ENCODE results near the gene FUT7. TPM values are rescaled to one million over a fixed set of nuclear protein-coding genes. Genes with fewer than 3 reads are reported as not detected.

Gene FUT7
- total RNA-seq, 1 experiment from 2014 or later = not detected

GRCh38 chr9:137051145-137051724 lies 19.3 kb upstream of the FUT7 start:
- POLR2A ChIA-PET (ENCODE audit: low non-redundant PET) = no interaction called here
- no peak for DNase-seq (ENCODE audit: low spot score)
- CTCF ChIA-PET = no interaction called here
- Histone ChIP-seq H3K36me3 (ENCODE audit: insufficient read depth, low read length, poor library complexity, severe bottlenecking) (no peaks in the 10 kb centered on the region), H3K4me1 (ENCODE audit: insufficient read depth, low read length, poor library complexity, severe bottlenecking) (peaks cover 4% of the 10 kb centered on the region), H3K27me3 (replicated peaks; ENCODE audit: insufficient read depth, low read depth, low read length, poor library complexity) (peaks cover 11% of the 10 kb centered on the region), H3K27ac (ENCODE audit: low read depth, low read length, poor library complexity, severe bottlenecking) (no peak overlapping the region), H3K9me3 (ENCODE audit: low read depth, low read length, poor library complexity, severe bottlenecking) (no peaks in the 10 kb centered on the region), H3K4me3 (ENCODE audit: low read depth, low read length, poor library complexity, severe bottlenecking) (no peak overlapping the region)
- intact Hi-C loops (cut with micrococcal nuclease; ENCODE audit: unreplicated experiment) = no loop called here
- BruUV-seq (replicated peaks) = no TSS peak
- TF ChIP-seq EZH2 (IDR thresholded peaks at IDR 0.05; ENCODE audit: borderline replicate concordance, low read depth, low read length, poor library complexity, severe bottlenecking) (no peak), CTCF (conservative IDR thresholded peaks at IDR 0.05; ENCODE audit: low read depth, low read length) (no peak)

DNA sequence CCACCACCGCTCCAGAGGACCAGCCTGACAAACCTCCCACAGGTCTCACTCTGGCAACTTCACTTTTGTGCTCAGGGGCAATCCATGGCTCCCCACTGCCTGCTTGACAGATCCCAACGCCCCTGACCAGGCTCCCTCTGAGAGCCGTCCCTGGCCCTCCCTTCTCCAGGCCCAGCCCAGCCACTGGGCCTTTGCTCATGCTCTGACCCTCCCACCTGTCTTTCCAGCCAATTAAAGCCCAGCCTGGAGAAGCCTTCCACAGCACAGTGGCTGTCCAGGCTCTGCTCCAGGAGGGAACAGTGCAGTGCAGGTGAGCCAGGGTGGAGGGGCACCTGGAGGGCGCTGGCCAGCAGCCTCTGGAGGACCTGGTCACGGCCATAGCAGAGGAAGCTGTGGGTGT lies 18.7 kb upstream of the FUT7 start:
- Histone ChIP-seq H3K36me3 (ENCODE audit: insufficient read depth, low read length, poor library complexity, severe bottlenecking) (no peaks in the 10 kb centered on the region), H3K4me1 (ENCODE audit: insufficient read depth, low read length, poor library complexity, severe bottlenecking) (peaks cover 4% of the 10 kb centered on the region), H3K27me3 (replicated peaks; ENCODE audit: insufficient read depth, low read depth, low read length, poor library complexity) (peaks cover 11% of the 10 kb centered on the region), H3K27ac (ENCODE audit: low read depth, low read length, poor library complexity, severe bottlenecking) (no peak overlapping the region), H3K9me3 (ENCODE audit: low read depth, low read length, poor library complexity, severe bottlenecking) (no peaks in the 10 kb centered on the region), H3K4me3 (ENCODE audit: low read depth, low read length, poor library complexity, severe bottlenecking) (no peak overlapping the region)
- TF ChIP-seq EZH2 (IDR thresholded peaks at IDR 0.05; ENCODE audit: borderline replicate concordance, low read depth, low read length, poor library complexity, severe bottlenecking) = no peak
- TF ChIP-seq CTCF (conservative IDR thresholded peaks at IDR 0.05; ENCODE audit: low read depth, low read length) = no peak
- BruUV-seq (replicated peaks) = no TSS peak
- ChIA-PET POLR2A (ENCODE audit: low non-redundant PET) (no interaction called here), CTCF (interaction anchor here (0.7 kb wide), 1 partner anchor 26 kb away, joined by 3 read pairs; no protein-coding TSS in a partner anchor)
- intact Hi-C loops (cut with micrococcal nuclease; ENCODE audit: unreplicated experiment) = no loop called here
- no peak for DNase-seq (ENCODE audit: low spot score)

DNA sequence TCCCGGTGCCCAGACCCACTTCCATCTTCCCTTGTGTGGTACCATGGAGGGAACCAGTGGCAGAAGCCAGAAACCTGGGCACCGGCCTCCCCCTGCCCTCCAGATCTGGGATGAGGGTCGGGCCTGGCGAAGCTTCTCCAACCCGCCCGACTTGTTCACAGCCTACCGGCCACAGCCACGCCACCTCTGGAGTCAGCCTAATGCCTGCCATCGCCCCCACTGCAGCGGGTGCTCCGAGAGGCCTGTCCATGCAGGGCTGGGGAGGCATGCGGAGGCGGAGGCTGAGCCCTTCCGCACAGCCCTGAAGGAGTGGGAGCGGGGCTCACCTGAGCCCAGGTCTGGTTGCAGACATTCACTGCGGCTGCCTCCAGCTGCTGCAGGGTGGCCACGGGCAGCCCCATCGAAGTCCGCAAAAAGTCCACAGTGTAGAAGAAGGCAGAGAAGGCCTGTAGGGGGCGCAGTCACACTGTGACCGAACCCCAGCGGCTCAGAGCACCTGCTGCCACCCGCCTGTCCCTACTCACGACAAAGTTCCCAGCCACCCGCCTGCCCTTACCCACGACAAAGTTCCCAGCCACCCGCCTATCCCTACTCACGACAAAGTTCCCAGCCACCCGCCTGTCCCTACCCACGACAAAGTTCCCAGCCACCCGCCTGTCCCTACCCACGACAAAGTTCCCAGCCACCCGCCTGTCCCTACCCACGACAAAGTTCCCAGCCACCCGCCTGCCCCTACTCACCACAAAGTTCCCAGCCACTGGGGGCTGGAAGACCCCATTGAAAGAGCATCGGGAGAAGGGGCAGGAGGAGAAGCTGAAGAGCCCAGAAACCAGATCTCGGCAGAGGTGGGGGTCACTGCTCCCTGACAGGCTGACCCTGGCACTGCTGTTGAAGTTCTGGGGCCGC lies 17.9 kb upstream of the FUT7 start:
- H3K27me3 ChIP-seq (replicated peaks; ENCODE audit: insufficient read depth, low read depth, low read length, poor library complexity) = peaks cover 11% of the 10 kb centered on the region

More for the DNA sequence above, 17.9 kb upstream of the FUT7 start:
- Histone ChIP-seq H3K27ac (ENCODE audit: low read depth, low read length, poor library complexity, severe bottlenecking) (no peak overlapping the region), H3K4me1 (ENCODE audit: insufficient read depth, low read length, poor library complexity, severe bottlenecking) (peaks cover 6% of the 10 kb centered on the region), H3K4me3 (ENCODE audit: low read depth, low read length, poor library complexity, severe bottlenecking) (no peak overlapping the region), H3K36me3 (ENCODE audit: insufficient read depth, low read length, poor library complexity, severe bottlenecking) (no peaks in the 10 kb centered on the region), H3K9me3 (ENCODE audit: low read depth, low read length, poor library complexity, severe bottlenecking) (no peaks in the 10 kb centered on the region)
- POLR2A ChIA-PET (ENCODE audit: low non-redundant PET) = no interaction called here
- no TSS peak for BruUV-seq (replicated peaks)
- intact Hi-C loops (cut with micrococcal nuclease; ENCODE audit: unreplicated experiment) = loop anchor here (5.0 kb wide), 2 partner anchors 68 to 188 kb away; no protein-coding TSS in a partner anchor
- peak; percentile 78 for DNase-seq (ENCODE audit: low spot score)
- CTCF ChIA-PET = interaction anchor here (0.5 to 2.2 kb wide), 7 partner anchors 14 to 356 kb away, joined by 3 to 11 read pairs (median 3); no protein-coding TSS in a partner anchor
- no peak for TF ChIP-seq EZH2 (IDR thresholded peaks at IDR 0.05; ENCODE audit: borderline replicate concordance, low read depth, low read length, poor library complexity, severe bottlenecking)
- TF ChIP-seq CTCF (conservative IDR thresholded peaks at IDR 0.05; ENCODE audit: low read depth, low read length) = peak; percentile 76
